ENCODE measurements around the gene ATP2A1.
"Not testable (repeated sequence)": the region's sequence is repeated elsewhere in the genome, so short reads cannot be mapped to it uniquely, and the experiment has no call there.

ATP2A1 gene

DNA sequence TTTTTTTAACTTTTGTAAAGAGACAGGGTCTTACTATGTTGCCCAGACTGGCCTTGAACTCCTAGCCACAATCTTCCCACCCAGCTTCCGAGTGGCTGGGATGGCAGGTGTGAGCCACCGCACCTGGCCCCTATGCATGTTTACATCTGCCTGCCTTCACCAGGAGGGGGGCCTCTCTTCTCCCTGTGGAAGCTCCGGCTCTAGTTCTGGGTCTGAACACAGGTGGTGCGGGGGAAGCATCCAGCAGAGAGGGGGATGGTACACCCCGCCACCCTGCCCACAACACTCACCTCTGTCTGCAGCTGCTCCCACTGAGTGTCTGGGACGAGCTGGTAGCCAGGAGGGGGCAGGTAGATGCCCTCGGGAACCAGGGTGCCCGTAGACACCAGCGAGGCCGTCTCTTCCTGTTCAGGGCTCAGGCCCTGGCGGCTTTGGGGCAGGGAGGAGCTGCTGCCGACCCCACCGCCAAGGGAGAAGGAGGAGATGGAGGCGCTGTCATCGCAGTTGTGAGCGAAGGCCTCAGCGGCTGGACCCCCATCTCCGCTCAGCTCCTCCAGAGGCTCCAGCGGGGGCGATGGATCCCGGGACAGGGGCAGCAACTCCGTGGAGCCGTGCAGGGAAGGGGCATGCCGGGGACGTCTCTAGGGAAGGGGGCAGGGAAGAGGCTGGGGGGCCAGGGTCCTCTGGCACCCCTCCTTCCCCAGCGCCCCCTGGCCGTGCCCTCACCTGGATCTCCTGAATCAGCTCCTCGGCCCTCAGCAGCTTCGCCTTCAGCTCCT lies 35.8 kb downstream of the ATP2A1 start:
- DNase-seq = no peak

DNA sequence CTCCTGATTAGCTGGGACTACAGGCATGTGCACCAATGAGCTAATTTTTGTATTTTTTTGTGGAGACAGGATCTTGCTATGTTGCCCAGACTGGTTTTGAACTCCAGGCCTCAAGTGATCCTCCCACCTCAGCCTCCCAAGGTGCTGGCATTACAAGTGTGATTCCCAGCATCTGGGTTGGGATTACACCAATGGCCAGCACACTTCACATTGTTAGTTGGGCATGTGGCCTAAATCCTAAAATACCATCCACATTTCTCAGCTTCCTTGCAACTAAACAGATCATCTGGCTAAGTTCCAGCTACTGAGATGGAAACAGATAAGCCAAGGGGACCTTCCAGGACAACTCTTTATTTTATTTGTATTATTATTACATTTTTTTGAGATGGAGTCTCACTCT lies 36.9 kb downstream of the ATP2A1 start:
- DNase-seq = no peak

DNA sequence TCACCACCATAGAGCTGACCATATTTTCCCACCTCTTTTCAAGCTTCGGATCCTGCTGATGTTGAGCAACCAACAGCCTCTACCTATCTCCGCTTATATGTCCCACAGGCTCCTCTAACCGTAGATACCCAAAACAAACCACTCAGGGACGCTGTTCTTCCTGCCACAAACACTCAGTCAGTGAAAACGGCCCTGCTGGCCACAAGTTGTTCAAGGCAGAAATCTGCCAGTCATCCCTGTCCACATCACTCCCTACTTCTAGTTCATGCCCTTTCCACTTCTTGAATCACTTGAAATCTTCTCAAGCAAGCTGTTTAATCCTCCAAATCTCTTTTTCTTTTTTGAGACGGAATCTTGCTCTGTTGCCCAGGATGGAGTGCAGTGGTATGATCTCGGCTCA lies 38.8 kb downstream of the ATP2A1 start:
- DNase-seq = no peak

DNA sequence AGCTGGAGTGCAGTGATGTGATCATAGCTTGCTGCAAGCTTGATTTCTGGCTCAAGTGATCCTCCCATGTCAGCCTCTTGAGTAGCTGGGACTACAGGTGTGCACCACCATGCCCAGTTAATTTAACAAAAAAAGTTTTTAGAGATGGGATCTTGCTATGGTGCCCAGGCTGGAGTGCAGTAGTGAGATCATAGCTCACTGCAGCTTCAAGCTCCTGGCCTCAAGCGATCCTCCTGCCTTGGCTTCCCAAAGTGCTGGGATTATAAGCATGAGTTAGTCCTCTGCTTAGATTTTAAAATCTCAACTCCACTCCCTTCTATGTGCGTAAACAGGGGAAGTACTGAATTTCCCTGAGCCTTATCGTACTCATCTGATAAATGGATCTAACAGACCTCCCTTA lies 40.4 kb downstream of the ATP2A1 start:
- no peak for DNase-seq

DNA sequence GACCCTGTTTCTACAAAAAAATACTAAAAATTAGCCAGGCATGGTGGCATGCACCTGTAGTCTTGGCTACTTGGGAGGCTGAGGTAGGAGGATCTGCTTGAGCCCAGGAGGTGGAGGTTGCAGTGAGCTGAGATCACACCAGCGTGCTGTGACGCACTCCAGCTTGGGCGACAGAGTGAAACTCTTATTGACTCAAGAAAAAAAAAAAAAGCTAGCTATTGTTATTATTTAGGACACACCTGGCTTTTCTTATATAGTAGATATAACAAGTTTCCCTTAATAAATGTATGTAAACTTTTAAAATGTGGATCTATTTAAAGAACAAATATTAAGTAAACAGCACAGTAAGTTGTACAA lies 44.9 kb downstream of the ATP2A1 start:
- DNase-seq = no peak

DNA sequence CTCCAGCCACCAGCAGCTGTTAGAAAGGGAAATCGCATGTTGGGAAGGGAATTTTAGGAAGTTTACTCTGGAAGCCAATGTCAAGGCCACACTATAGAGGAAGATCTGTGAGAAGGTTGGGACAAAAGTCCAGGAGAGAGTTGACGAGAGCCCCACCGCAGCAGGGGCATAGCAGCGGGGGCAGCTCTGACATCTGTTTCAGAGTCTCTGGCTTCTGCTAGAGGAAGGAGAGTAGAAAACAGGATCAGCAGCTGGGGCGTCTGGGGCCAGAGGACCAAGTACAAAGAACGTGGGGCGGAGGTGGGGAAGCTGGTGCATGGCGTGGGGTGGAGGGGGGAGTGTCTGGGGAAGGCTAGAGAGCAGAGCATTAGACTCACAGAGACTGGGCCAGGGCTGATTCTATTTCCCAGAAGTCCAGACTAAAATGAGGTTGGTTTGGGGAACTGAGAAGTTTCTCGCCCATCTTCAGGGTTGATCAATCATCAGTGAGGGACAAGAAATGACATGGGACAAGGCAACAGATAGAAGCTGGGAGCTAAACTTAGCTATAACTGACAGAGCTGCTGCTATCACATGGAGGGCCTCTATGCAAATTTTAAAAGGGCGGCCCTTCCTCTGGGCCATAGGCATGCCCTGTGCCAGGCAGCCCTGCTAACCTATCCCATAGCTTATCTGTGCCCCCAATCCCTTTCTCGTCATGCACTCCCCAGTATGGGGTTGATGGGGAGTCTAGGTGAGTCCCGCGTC lies 45.5 kb downstream of the ATP2A1 start:
- DNase-seq = peak; percentile 10

DNA sequence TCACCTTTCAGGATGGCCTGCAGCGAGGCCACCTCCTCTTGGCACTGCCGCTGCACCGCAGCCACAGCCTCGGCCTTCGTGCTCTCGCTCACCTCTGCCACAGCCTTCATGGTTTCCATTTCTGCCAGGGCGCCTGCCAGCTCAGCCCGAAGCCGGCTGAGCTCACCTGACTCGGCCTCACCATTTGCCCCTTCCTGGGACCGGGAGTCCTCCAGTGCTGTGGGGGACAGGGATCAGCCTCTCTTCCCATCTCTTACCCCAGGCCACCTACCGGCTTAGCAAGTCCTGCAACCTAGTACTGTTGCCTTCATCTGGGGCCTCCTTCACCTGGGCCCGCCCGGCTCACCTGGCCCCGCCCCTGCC lies 46.1 kb downstream of the ATP2A1 start:
- no peak for DNase-seq

DNA sequence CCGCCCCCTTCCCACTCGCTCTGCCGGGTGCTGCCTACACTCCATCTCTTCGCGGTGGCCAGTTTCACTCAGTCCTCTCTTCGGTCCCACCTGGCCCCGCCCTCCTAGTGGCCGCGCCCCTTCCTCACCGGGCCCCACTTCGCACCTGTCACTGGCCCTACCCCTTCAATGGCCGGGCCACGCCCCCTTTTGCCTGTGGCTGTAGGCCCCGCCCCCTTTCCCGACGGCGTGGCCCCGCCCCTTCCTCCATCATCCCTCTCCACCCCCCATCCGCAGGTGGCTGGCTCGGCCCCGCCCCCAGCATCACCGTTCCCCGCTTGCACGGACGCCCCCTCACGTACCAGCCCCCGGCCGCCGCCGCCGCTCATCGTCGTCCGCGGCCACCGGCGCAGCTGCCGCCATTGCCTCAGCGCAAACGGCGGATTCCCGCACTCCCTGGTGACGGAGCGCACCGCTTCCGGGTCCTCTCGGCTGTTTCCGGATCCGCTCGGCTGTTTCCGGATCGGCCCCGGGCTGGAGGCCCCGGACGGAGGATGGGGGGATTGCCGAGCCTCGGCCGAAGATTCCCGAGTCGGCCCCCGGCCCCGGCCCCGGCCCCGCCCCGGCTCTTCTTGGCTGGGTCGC lies 46.6 kb downstream of the ATP2A1 start, which contains the start of gene RABEP2:
RABEP2 (minus strand) TSS at position 477 of the 624 bp plus-strand sequence; CDS start at position 402, 75 bp downstream.
- DNase-seq = peak; percentile 95

DNA sequence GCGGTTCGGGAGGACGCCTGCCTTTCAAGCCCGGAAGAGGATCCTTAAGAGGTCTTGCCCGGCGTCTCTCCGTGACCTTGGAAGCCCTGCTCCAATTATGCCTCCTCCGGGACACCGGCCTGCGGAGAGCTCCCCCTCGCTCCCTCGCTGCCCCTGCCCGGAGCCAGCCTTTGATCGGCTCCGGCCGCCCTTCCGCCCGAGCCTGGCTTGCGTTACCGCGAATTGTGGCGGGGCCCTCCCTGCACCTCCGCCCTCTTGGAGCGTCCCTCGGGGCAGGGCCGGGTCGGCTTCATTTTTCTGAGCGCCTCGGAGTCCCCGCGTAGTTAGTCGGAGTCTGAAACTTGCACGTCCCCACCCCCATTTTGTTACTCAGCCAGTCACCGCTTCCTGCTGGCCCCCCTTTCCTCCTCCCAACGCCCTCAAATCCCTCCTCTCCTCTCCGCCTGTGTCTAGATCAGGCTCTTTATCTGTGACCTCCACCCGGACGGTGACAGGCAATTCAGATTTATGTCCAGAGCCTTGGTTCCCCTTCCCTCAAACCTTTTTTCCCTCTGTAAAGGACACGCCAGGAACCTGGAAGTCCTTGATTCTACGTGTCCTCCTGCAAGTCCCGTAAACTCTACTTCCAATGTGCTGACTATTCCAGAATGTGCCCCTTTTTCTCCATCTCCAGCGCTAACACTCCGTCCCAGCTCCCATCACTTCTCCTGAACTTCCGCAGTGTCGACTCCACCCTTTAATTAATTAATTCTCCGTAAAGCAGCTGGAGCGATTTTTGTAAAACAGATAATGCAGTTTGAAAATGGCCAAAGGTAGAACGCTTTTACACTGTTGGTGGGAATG lies 47.3 kb downstream of the ATP2A1 start:
- DNase-seq = peak; percentile 83

DNA sequence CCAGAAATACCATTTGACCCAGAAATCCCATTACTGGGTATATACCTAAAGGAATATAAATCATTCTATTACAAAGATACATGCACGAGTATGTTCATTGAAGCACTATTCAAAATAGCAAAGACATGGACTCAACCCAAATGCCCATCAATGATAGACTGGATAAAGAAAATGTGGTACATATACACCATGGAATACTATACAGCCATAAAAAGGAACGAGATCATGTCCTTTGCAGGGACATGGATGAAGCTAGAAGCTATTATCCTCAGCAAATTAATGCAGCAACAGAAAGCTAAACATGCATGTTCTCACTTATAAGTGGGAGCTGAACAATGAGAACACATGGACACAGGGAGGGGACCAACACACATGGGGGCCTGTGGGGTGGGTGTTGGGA lies 48.0 kb downstream of the ATP2A1 start:
- DNase-seq = not testable (repeated sequence)

DNA sequence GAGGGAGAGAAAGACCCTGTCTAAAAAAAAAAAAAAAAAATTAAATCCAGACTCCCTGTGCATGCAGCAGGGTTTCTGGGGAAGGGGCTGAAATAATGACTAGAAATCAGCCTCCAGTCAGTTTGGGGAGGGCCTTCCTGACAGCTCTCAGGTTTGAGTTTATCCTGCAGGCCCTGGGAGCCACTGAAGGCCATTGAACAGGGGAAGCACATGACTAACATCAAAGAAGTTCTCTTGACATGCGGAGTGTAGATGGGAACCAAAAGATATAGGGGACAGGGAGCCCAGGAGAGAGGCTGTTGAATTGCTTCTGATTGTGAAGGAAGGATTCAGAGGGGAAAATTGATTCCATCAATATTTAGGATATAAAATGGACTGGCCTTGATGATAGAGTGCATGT lies 49.5 kb downstream of the ATP2A1 start:
- no peak for DNase-seq

DNA sequence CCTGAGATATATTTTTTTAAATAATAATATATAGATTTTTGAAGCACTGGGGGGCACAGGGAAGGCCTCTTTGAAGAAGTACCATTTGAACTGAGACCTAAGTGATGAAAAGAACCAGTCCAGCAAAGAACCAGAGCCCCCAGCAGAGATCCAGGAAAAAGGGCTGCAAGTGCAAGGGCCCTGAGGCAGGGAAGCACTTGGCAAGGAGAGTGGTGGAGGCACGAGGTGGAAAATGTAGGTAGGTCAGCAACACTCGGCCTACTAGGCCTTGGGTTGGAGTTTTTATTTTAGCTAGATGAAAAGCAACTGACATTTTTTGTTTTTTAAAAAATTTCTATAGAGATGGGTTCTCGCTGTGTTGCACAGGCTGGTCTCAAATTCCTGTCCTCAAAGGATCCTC lies 51.9 kb downstream of the ATP2A1 start:
- DNase-seq = no peak

DNA sequence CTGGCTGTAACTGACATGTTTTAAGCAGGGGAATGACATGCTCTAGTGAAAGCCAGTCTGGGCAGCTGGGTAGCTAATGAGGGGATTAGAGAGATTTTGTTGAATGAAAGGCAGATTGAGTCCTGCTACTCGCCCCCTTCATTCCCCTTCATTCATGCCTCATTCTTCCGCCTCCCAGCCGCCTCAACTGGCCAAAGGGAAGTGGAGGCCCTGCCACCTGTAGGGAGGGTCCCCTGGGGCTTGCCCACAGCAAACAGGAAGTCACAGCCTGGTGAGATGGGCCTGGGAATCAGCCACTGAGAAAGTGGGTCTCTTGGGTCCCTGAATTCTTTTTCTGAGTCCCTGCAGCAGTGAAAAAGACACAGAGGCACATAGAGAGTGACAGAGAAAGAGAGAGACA lies 52.4 kb downstream of the ATP2A1 start:
- no peak for DNase-seq

DNA sequence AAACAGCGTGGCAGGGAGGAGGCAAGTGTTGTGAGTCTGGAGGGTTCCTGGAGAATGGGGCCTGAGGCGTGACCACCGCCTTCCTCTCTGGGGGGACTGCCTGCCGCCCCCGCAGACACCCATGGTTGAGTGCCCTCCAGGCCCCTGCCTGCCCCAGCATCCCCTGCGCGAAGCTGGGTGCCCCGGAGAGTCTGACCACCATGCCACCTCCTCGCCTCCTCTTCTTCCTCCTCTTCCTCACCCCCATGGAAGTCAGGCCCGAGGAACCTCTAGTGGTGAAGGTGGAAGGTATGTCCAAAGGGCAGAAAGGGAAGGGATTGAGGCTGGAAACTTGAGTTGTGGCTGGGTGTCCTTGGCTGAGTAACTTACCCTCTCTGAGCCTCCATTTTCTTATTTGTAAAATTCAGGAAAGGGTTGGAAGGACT lies 53.5 kb downstream of the ATP2A1 start, which contains the start of gene CD19:
CD19 (plus strand) TSS at position 171 of the 425 bp plus-strand sequence; CDS start at position 201, 30 bp downstream.
- DNase-seq = no peak

DNA sequence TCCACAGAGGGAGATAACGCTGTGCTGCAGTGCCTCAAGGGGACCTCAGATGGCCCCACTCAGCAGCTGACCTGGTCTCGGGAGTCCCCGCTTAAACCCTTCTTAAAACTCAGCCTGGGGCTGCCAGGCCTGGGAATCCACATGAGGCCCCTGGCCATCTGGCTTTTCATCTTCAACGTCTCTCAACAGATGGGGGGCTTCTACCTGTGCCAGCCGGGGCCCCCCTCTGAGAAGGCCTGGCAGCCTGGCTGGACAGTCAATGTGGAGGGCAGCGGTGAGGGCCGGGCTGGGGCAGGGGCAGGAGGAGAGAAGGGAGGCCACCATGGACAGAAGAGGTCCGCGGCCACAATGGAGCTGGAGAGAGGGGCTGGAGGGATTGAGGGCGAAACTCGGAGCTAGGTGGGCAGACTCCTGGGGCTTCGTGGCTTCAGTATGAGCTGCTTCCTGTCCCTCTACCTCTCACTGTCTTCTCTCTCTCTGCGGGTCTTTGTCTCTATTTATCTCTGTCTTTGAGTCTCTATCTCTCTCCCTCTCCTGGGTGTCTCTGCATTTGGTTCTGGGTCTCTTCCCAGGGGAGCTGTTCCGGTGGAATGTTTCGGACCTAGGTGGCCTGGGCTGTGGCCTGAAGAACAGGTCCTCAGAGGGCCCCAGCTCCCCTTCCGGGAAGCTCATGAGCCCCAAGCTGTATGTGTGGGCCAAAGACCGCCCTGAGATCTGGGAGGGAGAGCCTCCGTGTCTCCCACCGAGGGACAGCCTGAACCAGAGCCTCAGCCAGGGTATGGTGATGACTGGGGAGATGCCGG lies 54.3 kb downstream of the ATP2A1 start:
- DNase-seq = no peak

DNA sequence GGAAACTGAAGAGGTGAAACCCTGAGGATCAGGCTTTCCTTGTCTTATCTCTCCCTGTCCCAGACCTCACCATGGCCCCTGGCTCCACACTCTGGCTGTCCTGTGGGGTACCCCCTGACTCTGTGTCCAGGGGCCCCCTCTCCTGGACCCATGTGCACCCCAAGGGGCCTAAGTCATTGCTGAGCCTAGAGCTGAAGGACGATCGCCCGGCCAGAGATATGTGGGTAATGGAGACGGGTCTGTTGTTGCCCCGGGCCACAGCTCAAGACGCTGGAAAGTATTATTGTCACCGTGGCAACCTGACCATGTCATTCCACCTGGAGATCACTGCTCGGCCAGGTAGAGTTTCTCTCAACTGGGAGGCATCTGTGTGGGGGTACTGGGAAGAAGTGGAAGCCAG lies 54.9 kb downstream of the ATP2A1 start:
- no peak for DNase-seq

DNA sequence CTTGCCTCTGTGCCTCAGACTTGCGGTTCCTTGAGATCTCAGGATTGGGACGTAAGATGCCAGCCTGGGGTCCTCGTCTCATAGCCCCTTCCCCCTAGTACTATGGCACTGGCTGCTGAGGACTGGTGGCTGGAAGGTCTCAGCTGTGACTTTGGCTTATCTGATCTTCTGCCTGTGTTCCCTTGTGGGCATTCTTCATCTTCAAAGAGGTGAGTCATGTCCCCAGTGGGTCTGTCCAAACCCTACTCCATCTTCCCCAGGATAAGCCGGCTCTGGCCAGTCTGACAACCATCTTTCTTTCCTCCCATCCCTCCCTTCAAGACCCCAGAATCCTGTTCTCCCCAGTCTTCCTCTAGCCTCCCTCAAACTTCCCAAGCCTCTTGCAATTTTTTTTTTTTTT lies 57.1 kb downstream of the ATP2A1 start:
- DNase-seq = no peak

DNA sequence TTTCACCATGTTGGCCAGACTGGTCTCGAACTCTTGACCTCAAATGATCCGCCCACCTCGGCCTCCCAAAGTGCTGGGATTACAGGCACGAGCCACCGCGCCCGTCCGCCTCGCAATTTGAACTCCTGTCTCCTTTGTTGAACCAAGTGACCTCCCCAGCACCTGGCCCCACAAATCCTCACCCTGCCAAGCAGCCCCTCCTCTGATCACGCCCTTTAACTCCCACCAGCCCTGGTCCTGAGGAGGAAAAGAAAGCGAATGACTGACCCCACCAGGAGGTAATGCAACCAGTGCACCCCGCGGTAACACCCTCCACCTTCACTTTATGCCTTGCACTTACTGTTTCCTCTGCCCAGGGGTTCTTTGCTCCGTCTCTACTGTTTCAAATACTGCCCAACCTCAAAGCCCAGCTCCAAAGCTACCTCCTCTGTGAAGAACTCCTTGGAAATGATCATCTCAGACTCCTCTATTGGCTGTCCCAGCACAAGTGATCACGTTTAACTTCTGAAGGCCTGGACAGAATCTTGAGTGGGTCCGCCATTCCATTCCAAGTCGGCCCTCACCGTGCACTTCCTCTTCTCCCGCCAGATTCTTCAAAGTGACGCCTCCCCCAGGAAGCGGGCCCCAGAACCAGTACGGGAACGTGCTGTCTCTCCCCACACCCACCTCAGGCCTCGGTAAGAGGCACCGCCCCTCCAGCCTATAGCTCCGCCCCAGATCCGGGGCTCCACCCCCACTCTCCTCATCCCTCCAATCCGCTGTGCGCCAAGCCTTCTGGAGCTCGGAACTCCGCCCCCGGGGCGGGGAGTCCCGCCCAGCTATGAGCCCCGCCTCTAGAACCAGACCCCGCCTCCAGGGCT lies 57.9 kb downstream of the ATP2A1 start:
- DNase-seq = peak; percentile 89

DNA sequence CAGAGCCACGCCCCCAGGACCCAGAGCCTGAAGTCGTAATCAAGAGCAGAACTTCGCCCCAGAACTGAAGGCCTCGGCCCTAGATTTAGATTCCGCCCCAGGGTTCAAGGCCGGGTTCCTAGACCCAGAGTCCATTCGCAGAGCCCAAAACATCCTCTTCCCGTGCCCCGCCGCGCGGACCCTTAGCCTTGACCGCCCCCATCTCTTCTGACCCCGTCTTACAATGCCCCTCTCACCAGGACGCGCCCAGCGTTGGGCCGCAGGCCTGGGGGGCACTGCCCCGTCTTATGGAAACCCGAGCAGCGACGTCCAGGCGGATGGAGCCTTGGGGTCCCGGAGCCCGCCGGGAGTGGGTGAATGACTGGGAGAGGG lies 58.5 kb downstream of the ATP2A1 start:
- DNase-seq = no peak

DNA sequence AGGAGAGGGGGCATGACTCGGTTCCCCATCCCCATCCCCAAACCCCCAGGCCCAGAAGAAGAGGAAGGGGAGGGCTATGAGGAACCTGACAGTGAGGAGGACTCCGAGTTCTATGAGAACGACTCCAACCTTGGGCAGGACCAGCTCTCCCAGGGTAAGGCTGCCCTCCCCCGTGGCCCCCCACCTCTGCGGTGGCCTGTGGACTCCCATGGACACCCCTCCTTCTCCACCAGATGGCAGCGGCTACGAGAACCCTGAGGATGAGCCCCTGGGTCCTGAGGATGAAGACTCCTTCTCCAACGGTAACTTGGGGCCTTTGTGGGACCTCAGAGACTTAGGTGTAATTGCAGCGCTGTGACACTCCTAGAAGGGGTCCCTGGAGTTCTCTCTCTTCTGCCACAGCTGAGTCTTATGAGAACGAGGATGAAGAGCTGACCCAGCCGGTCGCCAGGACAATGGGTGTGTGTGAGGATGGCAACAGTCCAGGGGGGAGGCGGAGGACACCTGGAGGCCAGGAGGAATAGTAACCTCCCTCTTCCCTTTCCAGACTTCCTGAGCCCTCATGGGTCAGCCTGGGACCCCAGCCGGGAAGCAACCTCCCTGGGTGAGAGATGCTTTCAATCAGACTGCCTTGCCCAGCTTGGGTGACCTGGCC lies 59.1 kb downstream of the ATP2A1 start:
- DNase-seq = no peak

DNA sequence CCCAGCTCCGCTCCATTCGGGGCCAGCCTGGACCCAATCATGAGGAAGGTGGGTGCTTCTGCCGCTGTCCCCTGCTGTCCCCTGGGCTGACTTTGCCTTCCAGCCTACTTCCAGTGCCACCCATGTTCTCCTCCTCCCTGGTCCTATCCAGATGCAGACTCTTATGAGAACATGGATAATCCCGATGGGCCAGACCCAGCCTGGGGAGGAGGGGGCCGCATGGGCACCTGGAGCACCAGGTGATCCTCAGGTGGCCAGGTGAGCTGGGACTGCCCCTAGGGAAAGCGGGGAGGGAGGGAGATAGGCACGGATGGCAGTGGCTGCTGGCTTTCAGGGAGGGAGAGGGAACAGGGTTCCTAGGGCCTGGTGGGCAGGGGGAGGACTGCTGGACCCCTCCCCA lies 60.4 kb downstream of the ATP2A1 start:
- no peak for DNase-seq

All from CD4-positive, alpha-beta T cell treated with Interleukin-10 for 1 hour (primary cell).